Measurements from ENCODE around the gene GPR15LG.
"Not testable (repeated sequence)": the region's sequence is repeated elsewhere in the genome, so short reads cannot be mapped to it uniquely, and the experiment has no call there.

DNA sequence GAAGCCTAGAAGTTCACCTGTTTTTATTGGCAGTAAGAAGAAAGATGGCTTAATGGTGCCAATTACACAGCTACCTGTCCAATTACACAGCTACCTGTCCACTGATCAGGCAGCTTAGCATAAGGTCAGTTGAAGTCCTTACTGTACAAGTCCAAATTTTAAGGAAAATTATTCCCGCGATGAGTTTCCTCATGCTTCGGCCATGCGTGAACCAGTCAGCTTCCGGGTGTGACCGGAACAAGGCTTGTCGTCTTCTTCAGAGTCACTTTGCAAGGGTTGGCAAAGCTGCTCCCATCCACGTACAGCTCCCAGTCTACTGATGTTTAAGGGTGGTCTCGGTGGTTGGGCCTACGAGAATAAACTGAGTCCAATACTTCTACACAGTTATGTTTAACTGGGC lies 5.2 kb upstream of the GPR15LG start:
- TF ChIP-seq, protein P1, sequence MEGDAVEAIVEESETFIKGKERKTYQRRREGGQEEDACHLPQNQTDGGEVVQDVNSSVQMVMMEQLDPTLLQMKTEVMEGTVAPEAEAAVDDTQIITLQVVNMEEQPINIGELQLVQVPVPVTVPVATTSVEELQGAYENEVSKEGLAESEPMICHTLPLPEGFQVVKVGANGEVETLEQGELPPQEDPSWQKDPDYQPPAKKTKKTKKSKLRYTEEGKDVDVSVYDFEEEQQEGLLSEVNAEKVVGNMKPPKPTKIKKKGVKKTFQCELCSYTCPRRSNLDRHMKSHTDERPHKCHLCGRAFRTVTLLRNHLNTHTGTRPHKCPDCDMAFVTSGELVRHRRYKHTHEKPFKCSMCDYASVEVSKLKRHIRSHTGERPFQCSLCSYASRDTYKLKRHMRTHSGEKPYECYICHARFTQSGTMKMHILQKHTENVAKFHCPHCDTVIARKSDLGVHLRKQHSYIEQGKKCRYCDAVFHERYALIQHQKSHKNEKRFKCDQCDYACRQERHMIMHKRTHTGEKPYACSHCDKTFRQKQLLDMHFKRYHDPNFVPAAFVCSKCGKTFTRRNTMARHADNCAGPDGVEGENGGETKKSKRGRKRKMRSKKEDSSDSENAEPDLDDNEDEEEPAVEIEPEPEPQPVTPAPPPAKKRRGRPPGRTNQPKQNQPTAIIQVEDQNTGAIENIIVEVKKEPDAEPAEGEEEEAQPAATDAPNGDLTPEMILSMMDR (IDR thresholded peaks at IDR 0.05) = not testable (repeated sequence)
- TF ChIP-seq POLR2AphosphoS5 (IDR thresholded peaks at IDR 0.05); EP300 (IDR thresholded peaks at IDR 0.05); POLR2A (IDR thresholded peaks at IDR 0.05; ENCODE audit: low read depth): not testable (repeated sequence)

Measured in esophagus muscularis mucosa (tissue), 4 donors.